BLaER1 treated with 17β-estradiol and CSF1 and Interleukin-3, amounts not matched to agents 10 nM and 100 nM (cell line): ENCODE measurements around the gene ALDOA.
A peak's percentile ranks its signal among the peaks of the same experiment; 100 is the strongest.

ENCODE experiments used
- H3K27ac ChIP-seq, 11 experiments: shearing (Covaris generic); formaldehyde crosslinking; 2 replicates each; pipeline ENCODE4 v1.8.1; 2022
- H3K27me3 ChIP-seq, 11 experiments: shearing (Covaris generic); formaldehyde crosslinking; 2 replicates each; pipeline ENCODE4 v1.8.1; 2022
- H3K36me3 ChIP-seq, 11 experiments: shearing (Covaris generic); formaldehyde crosslinking; 2 replicates each; pipeline ENCODE4 v1.8.1; 2022
- H3K4me1 ChIP-seq, 10 experiments: shearing (Covaris generic); formaldehyde crosslinking; 2 replicates each; pipeline ENCODE4 v1.8.1; 2022
- H3K4me2 ChIP-seq, 11 experiments: shearing (Covaris generic); formaldehyde crosslinking; 2 replicates each; pipeline ENCODE4 v1.8.1; 2022
- H3K4me3 ChIP-seq, 10 experiments: shearing (Covaris generic); formaldehyde crosslinking; 2 replicates each; pipeline ENCODE4 v1.8.1; 2022
- H3K9ac ChIP-seq, 11 experiments: shearing (Covaris generic); formaldehyde crosslinking; 2 replicates each; pipeline ENCODE4 v1.8.1; 2022
- H3K9me3 ChIP-seq, 11 experiments: shearing (Covaris generic); formaldehyde crosslinking; replicated peaks in 1 of 11; 2 replicates each; pipeline ENCODE4 v1.8.1; 2022
- H4K20me1 ChIP-seq, 11 experiments: shearing (Covaris generic); formaldehyde crosslinking; 2 replicates each; pipeline ENCODE4 v1.8.1; 2022
- Cebpa-rat ChIP-seq, 11 experiments: shearing (Covaris generic); IDR thresholded peaks; 2 replicates each; pipeline ENCODE4 v1.8.1; 2022

ALDOA gene

DNA sequence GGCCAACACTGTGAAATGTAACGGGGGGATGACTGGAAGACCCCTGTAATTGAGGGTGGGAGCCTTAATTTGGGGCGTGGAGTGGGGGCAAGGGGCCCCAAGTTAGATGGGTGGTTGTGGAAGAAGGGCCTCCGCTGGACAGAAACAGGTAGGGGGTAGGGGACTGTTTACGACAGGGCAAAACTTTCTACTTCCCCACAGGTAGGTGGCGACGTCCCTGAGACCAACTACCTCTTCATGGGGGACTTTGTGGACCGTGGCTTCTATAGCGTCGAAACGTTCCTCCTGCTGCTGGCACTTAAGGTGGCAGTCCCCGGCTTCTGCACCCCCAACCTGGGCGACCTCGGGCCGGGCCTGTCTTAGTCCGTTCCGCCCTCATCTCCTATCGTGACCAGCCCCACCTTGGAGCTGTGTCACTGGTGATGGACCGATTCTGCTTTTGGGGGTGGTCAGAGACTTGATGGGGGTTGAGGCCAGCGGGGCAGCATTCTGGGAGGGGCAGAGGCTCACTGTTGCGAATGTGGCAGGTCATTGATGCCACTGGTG is 17.1 kb downstream of the ALDOA start:
- H3K4me2 ChIP-seq = no peak overlapping the region
- H3K4me3 ChIP-seq = no peak overlapping the region
- peak overlapping the region in 2 of 11 experiments; percentile 4 to 8; a peak in 1 of 22 replicates for H3K9ac ChIP-seq
- peaks cover 9 to 75% (median 46%) of the 10 kb centered on the region in 10 experiments for H3K4me1 ChIP-seq
- H4K20me1 ChIP-seq = peaks cover 35 to 92% (median 67%) of the 10 kb centered on the region in 11 experiments
- peak overlapping the region in 1 of 11 experiments; percentile 3; a peak in 1 of 22 replicates for H3K27ac ChIP-seq
- H3K36me3 ChIP-seq = peaks cover 80 to 99% (median 93%) of the 10 kb centered on the region in 11 experiments
- no peaks in the 10 kb centered on the region for H3K27me3 ChIP-seq
- no peak for TF ChIP-seq Cebpa-rat (IDR thresholded peaks at IDR 0.05)
- H3K9me3 ChIP-seq = no peaks in the 10 kb centered on the region

DNA sequence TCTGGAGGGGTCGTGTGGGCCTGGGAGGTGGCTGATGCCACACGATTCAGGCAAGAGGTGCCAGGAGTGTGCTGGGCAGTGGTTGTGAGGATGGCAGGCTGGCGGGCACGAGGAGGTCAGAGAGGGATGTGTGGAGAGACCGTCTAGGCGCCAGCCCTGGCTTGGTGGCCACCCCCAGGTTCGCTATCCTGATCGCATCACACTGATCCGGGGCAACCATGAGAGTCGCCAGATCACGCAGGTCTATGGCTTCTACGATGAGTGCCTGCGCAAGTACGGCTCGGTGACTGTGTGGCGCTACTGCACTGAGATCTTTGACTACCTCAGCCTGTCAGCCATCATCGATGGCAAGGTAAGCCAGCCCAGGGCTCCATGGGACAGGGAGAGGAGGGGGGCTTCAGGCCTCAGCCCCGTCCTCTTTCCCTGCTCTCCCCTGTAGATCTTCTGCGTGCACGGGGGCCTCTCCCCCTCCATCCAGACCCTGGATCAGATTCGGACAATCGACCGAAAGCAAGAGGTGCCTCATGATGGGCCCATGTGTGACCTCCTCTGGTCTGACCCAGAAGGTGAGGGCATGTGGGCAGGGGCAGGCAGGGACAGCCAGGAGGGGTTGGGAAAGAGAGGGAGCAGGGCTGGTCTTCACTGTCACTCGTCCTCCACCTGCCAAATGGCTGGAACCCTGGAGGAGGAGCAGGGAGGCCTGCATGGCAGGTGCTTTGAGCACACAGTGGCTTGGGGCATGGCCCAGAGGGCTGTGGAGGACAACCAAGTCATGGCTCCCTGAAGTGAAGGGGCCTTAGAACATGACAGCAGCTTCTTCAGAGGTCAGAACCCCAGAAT is 17.9 kb downstream of the ALDOA start:
- TF ChIP-seq Cebpa-rat (IDR thresholded peaks at IDR 0.05) = no peak
- peaks cover 7 to 75% (median 40%) of the 10 kb centered on the region in 10 experiments for H3K4me1 ChIP-seq
- peak overlapping the region in 4 of 11 experiments; percentile 4 to 9 (median 7); a peak in 2 of 22 replicates for H3K9ac ChIP-seq
- H3K36me3 ChIP-seq = peaks cover 72 to 92% (median 85%) of the 10 kb centered on the region in 11 experiments
- no peaks in the 10 kb centered on the region for H3K9me3 ChIP-seq
- peak overlapping the region in 1 of 11 experiments; percentile 63; a peak in 1 of 22 replicates for H3K4me2 ChIP-seq
- H4K20me1 ChIP-seq = peaks cover 27 to 84% (median 59%) of the 10 kb centered on the region in 11 experiments
- no peaks in the 10 kb centered on the region for H3K27me3 ChIP-seq
- no peak overlapping the region for H3K4me3 ChIP-seq
- H3K27ac ChIP-seq = peak overlapping the region in 2 of 11 experiments; percentile 3 to 61; a peak in 3 of 22 replicates

DNA sequence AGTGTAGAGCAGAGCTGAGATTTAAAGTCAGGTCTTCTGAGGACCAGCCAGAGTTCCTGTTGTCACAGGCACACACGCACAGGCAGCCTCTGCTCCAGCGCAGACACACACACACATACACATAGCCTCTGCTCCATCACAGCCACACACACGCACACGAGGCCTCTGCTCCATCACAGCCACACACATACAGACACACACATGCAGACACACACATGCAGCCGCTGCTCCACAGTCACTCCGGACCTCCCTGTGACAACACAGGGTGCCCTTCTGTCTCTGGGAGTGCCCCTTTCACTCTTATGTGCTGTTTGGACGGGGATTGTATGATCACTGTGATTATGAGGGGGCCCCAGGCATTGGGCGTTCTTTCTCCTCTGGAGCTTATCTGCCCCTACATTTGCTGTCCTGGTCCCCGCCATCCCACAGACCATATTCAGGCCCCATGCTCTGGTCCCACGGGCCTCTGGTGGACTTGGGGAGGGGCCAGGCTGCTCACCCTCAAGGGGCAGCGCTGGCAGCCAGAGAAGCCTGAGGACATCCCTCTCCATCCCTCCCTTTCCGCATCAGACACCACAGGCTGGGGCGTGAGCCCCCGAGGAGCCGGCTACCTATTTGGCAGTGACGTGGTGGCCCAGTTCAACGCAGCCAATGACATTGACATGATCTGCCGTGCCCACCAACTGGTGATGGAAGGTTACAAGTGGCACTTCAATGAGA is 18.7 kb downstream of the ALDOA start:
- no peak for TF ChIP-seq Cebpa-rat (IDR thresholded peaks at IDR 0.05)
- Histone ChIP-seq H3K36me3 (peaks cover 64 to 84% (median 76%) of the 10 kb centered on the region in 11 experiments), H3K9ac (peak overlapping the region in 3 of 11 experiments; percentile 6 to 44 (median 8); a peak in 1 of 22 replicates)

DNA sequence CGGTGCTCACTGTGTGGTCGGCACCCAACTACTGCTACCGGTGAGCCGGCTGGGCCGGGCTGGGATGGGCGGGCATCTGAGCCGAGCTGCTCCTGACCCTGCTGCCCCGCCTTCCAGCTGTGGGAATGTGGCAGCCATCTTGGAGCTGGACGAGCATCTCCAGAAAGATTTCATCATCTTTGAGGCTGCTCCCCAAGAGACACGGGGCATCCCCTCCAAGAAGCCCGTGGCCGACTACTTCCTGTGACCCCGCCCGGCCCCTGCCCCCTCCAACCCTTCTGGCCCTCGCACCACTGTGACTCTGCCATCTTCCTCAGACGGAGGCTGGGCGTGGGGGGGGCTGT is 19.2 kb downstream of the ALDOA start:
- Histone ChIP-seq H3K9me3 (no peaks in the 10 kb centered on the region), H3K9ac (peak overlapping the region in 3 of 11 experiments; percentile 33 to 44 (median 43); a peak in 3 of 22 replicates), H4K20me1 (peaks cover 15 to 70% (median 46%) of the 10 kb centered on the region in 11 experiments; a peak in 21 of 22 replicates)

More for the DNA sequence above, 18.7 kb downstream of the ALDOA start:
- Histone ChIP-seq H4K20me1 (peaks cover 20 to 76% (median 51%) of the 10 kb centered on the region in 11 experiments; a peak in 21 of 22 replicates), H3K27me3 (no peaks in the 10 kb centered on the region), H3K4me3 (no peak overlapping the region), H3K27ac (peak overlapping the region in 3 of 11 experiments; percentile 22 to 61 (median 38); a peak in 3 of 22 replicates), H3K9me3 (no peaks in the 10 kb centered on the region), H3K4me1 (peaks cover 11 to 75% (median 43%) of the 10 kb centered on the region in 10 experiments), H3K4me2 (peak overlapping the region in 5 of 11 experiments; percentile 19 to 63 (median 46); a peak in 8 of 22 replicates)

DNA sequence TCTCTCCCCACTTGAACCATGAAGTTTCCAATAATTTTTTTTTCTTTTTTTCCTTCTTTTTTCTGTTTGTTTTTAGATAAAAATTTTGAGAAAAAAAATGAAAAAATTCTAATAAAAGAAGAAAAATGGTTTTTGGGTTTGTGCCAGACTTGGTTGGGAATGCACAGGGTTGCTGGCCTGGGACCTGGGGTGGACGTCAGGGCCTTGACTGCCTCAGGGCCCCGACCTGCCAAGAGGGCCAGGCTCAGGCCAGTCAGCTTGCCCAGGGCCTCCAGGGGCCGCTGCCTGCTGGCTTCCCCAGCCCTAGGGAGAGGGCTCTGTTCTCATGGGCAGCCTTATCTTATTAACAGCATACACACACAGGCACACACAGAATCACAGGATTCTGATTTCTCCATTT is 19.7 kb downstream of the ALDOA start:
- Histone ChIP-seq H3K27ac (peak overlapping the region in 8 of 11 experiments; percentile 10 to 61 (median 34); a peak in 9 of 22 replicates), H3K36me3 (peaks cover 54 to 74% (median 66%) of the 10 kb centered on the region in 11 experiments), H3K4me3 (no peak overlapping the region), H4K20me1 (peaks cover 10 to 66% (median 41%) of the 10 kb centered on the region in 11 experiments; a peak in 20 of 22 replicates), H3K9me3 (no peaks in the 10 kb centered on the region), H3K9ac (peak overlapping the region in 10 of 11 experiments; percentile 17 to 44 (median 36); a peak in 13 of 22 replicates), H3K4me1 (peaks cover 21 to 77% (median 53%) of the 10 kb centered on the region in 10 experiments), H3K4me2 (peak overlapping the region in 6 of 11 experiments; percentile 6 to 63 (median 40); a peak in 8 of 22 replicates), H3K27me3 (no peaks in the 10 kb centered on the region)
- TF ChIP-seq Cebpa-rat (IDR thresholded peaks at IDR 0.05) = no peak

More for the DNA sequence above, 19.2 kb downstream of the ALDOA start:
- H3K4me2 ChIP-seq = peak overlapping the region in 6 of 11 experiments; percentile 6 to 63 (median 40); a peak in 9 of 22 replicates
- no peak overlapping the region for H3K4me3 ChIP-seq
- H3K4me1 ChIP-seq = peaks cover 16 to 75% (median 49%) of the 10 kb centered on the region in 10 experiments
- no peaks in the 10 kb centered on the region for H3K27me3 ChIP-seq
- no peak for TF ChIP-seq Cebpa-rat (IDR thresholded peaks at IDR 0.05)
- H3K36me3 ChIP-seq = peaks cover 58 to 78% (median 71%) of the 10 kb centered on the region in 11 experiments
- peak overlapping the region in 3 of 11 experiments; percentile 46 to 61 (median 50); a peak in 5 of 22 replicates for H3K27ac ChIP-seq

DNA sequence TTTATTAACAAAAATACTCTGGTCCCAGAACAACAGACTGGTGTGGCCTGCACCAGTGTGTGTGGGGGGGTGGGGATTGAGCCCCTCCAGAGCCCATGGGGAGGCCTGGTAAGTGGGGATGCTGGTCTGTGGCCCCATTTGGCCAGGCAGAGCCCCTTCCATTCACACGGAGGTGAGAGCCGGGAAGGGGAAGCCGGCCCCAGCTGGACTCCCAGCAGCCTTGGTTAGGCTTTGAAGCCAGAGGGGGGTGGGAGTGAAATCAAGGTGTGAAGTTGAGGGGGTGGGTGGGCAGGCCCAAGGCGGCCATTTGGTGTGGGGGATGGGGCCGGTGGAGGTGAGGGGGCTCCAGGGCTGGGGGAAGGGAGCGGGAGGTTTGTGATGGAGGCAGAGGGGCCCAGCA is 20.3 kb downstream of the ALDOA start:
- TF ChIP-seq Cebpa-rat (IDR thresholded peaks at IDR 0.05) = no peak
- Histone ChIP-seq H3K27me3 (no peaks in the 10 kb centered on the region), H3K4me2 (peak overlapping the region in 4 of 11 experiments; percentile 46 to 78 (median 60); a peak in 8 of 22 replicates), H3K9ac (peak overlapping the region in 10 of 11 experiments; percentile 17 to 44 (median 36); a peak in 12 of 22 replicates), H3K27ac (peak overlapping the region in 8 of 11 experiments; percentile 10 to 61 (median 34); a peak in 8 of 22 replicates), H3K4me3 (no peak overlapping the region), H4K20me1 (peaks cover 7 to 60% (median 35%) of the 10 kb centered on the region in 11 experiments; a peak in 20 of 22 replicates), H3K9me3 (no peaks in the 10 kb centered on the region), H3K36me3 (peaks cover 48 to 68% (median 61%) of the 10 kb centered on the region in 11 experiments), H3K4me1 (peaks cover 27 to 82% (median 59%) of the 10 kb centered on the region in 10 experiments)

GRCh38 chr16:30086291-30087140 is 21.0 kb downstream of the ALDOA start:
- Histone ChIP-seq H3K36me3 (peaks cover 41 to 61% (median 54%) of the 10 kb centered on the region in 11 experiments), H3K4me3 (no peak overlapping the region), H3K9me3 (no peaks in the 10 kb centered on the region), H3K4me2 (peak overlapping the region; percentile 36 to 78 (median 48); a peak in 21 of 22 replicates), H3K4me1 (peaks cover 34 to 89% (median 66%) of the 10 kb centered on the region in 10 experiments), H3K9ac (peak overlapping the region in 5 of 11 experiments; percentile 9 to 49 (median 35); a peak in 7 of 22 replicates), H3K27me3 (no peaks in the 10 kb centered on the region), H4K20me1 (peaks cover 0 to 53% (median 29%) of the 10 kb centered on the region in 11 experiments; a peak in 19 of 22 replicates), H3K27ac (peak overlapping the region in 6 of 11 experiments; percentile 6 to 48 (median 42); a peak in 10 of 22 replicates)
- no peak for TF ChIP-seq Cebpa-rat (IDR thresholded peaks at IDR 0.05)
